Activated CD4-positive, alpha-beta memory T cell treated with anti-CD3 and anti-CD28 coated beads, Interleukin-2, amount 10 ng/mL, durations not matched to agents 7 days and 5 days (primary cell): ENCODE data around the gene MPPED2. TPM values are rescaled to one million over a fixed set of nuclear protein-coding genes. Genes with fewer than 3 reads are reported as not detected.

Experiments
- CTCF ChIA-PET: fragments of 350-600 bp; sonication (Branson Sonifier 250); formaldehyde crosslinking; loops from one replicate; lab custom pipeline; 2021; ENCODE audit warnings: antibody characterized with exemption, inconsistent platforms; lab: Charles Lee
- POLR2A ChIA-PET: fragments of 350-600 bp; sonication (Branson Sonifier 250); formaldehyde crosslinking; loops from one replicate; lab custom pipeline; 2021; ENCODE audit warnings: antibody characterized with exemption; lab: Charles Lee
- DNase-seq: peaks from one replicate; pipeline ENCODE4 v3.0.0-alpha.2; 2020
- H3K27ac Mint-ChIP-seq: one replicate; pipeline ENCODE4 v1.8.0; 2021; ENCODE audit warnings: mild to moderate bottlenecking, mixed read lengths
- H3K27me3 Mint-ChIP-seq: one replicate; pipeline ENCODE4 v1.8.0; 2021; ENCODE audit warnings: mixed read lengths
- H3K36me3 Mint-ChIP-seq: one replicate; pipeline ENCODE4 v1.8.0; 2021; ENCODE audit warnings: low read depth, mixed read lengths
- H3K4me1 Mint-ChIP-seq: one replicate; pipeline ENCODE4 v1.8.0; 2021; ENCODE audit warnings: mixed read lengths
- H3K4me3 Mint-ChIP-seq: one replicate; pipeline ENCODE4 v1.8.0; 2021; ENCODE audit warnings: mild to moderate bottlenecking, mixed read lengths
- H3K9me3 Mint-ChIP-seq: one replicate; pipeline ENCODE4 v1.8.0; 2021; ENCODE audit warnings: mixed read lengths
- total RNA-seq, 2 experiments: library from RNA; stranded (reverse); gene quantifications; one replicate each; pipeline ENCODE4 v1.2.3, GENCODE V29; 2021

Gene MPPED2
- total RNA-seq, 2 experiments from 2014 or later, result not detected

- H3K9me3 Mint-ChIP-seq, result no peaks in the 10 kb centered on the region
- ChIA-PET CTCF (no interaction called here), POLR2A (no interaction called here)
- H3K27ac Mint-ChIP-seq, result no peak overlapping the region
- H3K4me3 Mint-ChIP-seq, result no peak overlapping the region
- H3K27me3 Mint-ChIP-seq, result peaks cover 2% of the 10 kb centered on the region
- H3K36me3 Mint-ChIP-seq, result no peaks in the 10 kb centered on the region
- H3K4me1 Mint-ChIP-seq, result no peaks in the 10 kb centered on the region
- no peak for DNase-seq
These were observed 103.1 kb downstream of the MPPED2 start for GRCh38 chr11:30483056-30483455.

GRCh38 chr11:30481796-30482195 lies 104.4 kb downstream of the MPPED2 start:
- CTCF ChIA-PET, result no interaction called here
- Mint-ChIP-seq H3K4me1 (no peaks in the 10 kb centered on the region), H3K27me3 (peaks cover 2% of the 10 kb centered on the region), H3K4me3 (no peak overlapping the region), H3K36me3 (no peaks in the 10 kb centered on the region), H3K9me3 (no peaks in the 10 kb centered on the region), H3K27ac (no peak overlapping the region)
- DNase-seq, result no peak
- POLR2A ChIA-PET, result no interaction called here

- DNase-seq, result no peak
- Mint-ChIP-seq H3K9me3 (no peaks in the 10 kb centered on the region), H3K4me3 (no peak overlapping the region), H3K27me3 (peaks cover 2% of the 10 kb centered on the region), H3K36me3 (no peaks in the 10 kb centered on the region), H3K27ac (no peak overlapping the region), H3K4me1 (no peaks in the 10 kb centered on the region)
- ChIA-PET CTCF (no interaction called here), POLR2A (no interaction called here)
These were observed 104.8 kb downstream of the MPPED2 start for GRCh38 chr11:30481330-30481729.

GRCh38 chr11:30479899-30480298 lies 106.3 kb downstream of the MPPED2 start:
- Mint-ChIP-seq H3K4me3 (no peak overlapping the region), H3K36me3 (no peaks in the 10 kb centered on the region), H3K27ac (no peak overlapping the region), H3K9me3 (no peaks in the 10 kb centered on the region), H3K27me3 (peaks cover 2% of the 10 kb centered on the region), H3K4me1 (no peaks in the 10 kb centered on the region)
- POLR2A ChIA-PET, result no interaction called here
- CTCF ChIA-PET, result interaction anchor here (0.6 kb wide), 1 partner anchor 23 kb away, joined by 3 read pairs; no protein-coding TSS in a partner anchor
- no peak for DNase-seq

- DNase-seq, result no peak
- H3K27ac Mint-ChIP-seq, result no peak overlapping the region
- no peaks in the 10 kb centered on the region for H3K4me1 Mint-ChIP-seq
- H3K4me3 Mint-ChIP-seq, result no peak overlapping the region
- H3K27me3 Mint-ChIP-seq, result peaks cover 2% of the 10 kb centered on the region
- no peaks in the 10 kb centered on the region for H3K9me3 Mint-ChIP-seq
- H3K36me3 Mint-ChIP-seq, result no peaks in the 10 kb centered on the region
- CTCF ChIA-PET, result no interaction called here
- POLR2A ChIA-PET, result no interaction called here
These were observed 107.2 kb downstream of the MPPED2 start for GRCh38 chr11:30478923-30479322.

GRCh38 chr11:30477061-30477460 lies 109.1 kb downstream of the MPPED2 start:
- CTCF ChIA-PET, result no interaction called here
- no peaks in the 10 kb centered on the region for H3K9me3 Mint-ChIP-seq

GRCh38 chr11:30474151-30474954 lies 111.8 kb downstream of the MPPED2 start:
- DNase-seq, result no peak
- POLR2A ChIA-PET, result no interaction called here
- no peak overlapping the region for H3K27ac Mint-ChIP-seq
- CTCF ChIA-PET, result no interaction called here
- H3K4me1 Mint-ChIP-seq, result no peaks in the 10 kb centered on the region
- H3K27me3 Mint-ChIP-seq, result no peaks in the 10 kb centered on the region
- H3K36me3 Mint-ChIP-seq, result no peaks in the 10 kb centered on the region
- H3K9me3 Mint-ChIP-seq, result no peaks in the 10 kb centered on the region
- no peak overlapping the region for H3K4me3 Mint-ChIP-seq

More at GRCh38 chr11:30477061-30477460, 109.1 kb downstream of the MPPED2 start:
- POLR2A ChIA-PET, result no interaction called here
- DNase-seq, result no peak
- no peak overlapping the region for H3K4me3 Mint-ChIP-seq
- H3K27ac Mint-ChIP-seq, result no peak overlapping the region
- H3K36me3 Mint-ChIP-seq, result no peaks in the 10 kb centered on the region
- no peaks in the 10 kb centered on the region for H3K4me1 Mint-ChIP-seq
- H3K27me3 Mint-ChIP-seq, result peaks cover 2% of the 10 kb centered on the region

GRCh38 chr11:30471244-30471643 lies 114.9 kb downstream of the MPPED2 start:
- no peaks in the 10 kb centered on the region for H3K27me3 Mint-ChIP-seq
- no peaks in the 10 kb centered on the region for H3K36me3 Mint-ChIP-seq
- no peak overlapping the region for H3K4me3 Mint-ChIP-seq
- no peak overlapping the region for H3K27ac Mint-ChIP-seq
- no peaks in the 10 kb centered on the region for H3K4me1 Mint-ChIP-seq
- POLR2A ChIA-PET, result no interaction called here
- DNase-seq, result no peak
- CTCF ChIA-PET, result no interaction called here
- H3K9me3 Mint-ChIP-seq, result no peaks in the 10 kb centered on the region

- POLR2A ChIA-PET, result no interaction called here
- no peak overlapping the region for H3K4me3 Mint-ChIP-seq
- H3K4me1 Mint-ChIP-seq, result no peaks in the 10 kb centered on the region
- no peaks in the 10 kb centered on the region for H3K36me3 Mint-ChIP-seq
- H3K9me3 Mint-ChIP-seq, result no peaks in the 10 kb centered on the region
- CTCF ChIA-PET, result no interaction called here
- DNase-seq, result no peak
- H3K27me3 Mint-ChIP-seq, result no peaks in the 10 kb centered on the region
- no peak overlapping the region for H3K27ac Mint-ChIP-seq
These were observed 117.3 kb downstream of the MPPED2 start for GRCh38 chr11:30468881-30469280.

- POLR2A ChIA-PET, result no interaction called here
- DNase-seq, result no peak
- Mint-ChIP-seq H3K4me3 (no peak overlapping the region), H3K27me3 (no peaks in the 10 kb centered on the region), H3K9me3 (no peaks in the 10 kb centered on the region), H3K4me1 (no peaks in the 10 kb centered on the region), H3K36me3 (no peaks in the 10 kb centered on the region), H3K27ac (no peak overlapping the region)
- CTCF ChIA-PET, result no interaction called here
These were observed 119.0 kb downstream of the MPPED2 start for GRCh38 chr11:30467176-30467575.

GRCh38 chr11:30465623-30466022 lies 120.5 kb downstream of the MPPED2 start:
- Mint-ChIP-seq H3K9me3 (no peaks in the 10 kb centered on the region), H3K4me3 (no peak overlapping the region), H3K36me3 (no peaks in the 10 kb centered on the region), H3K4me1 (peaks cover 3% of the 10 kb centered on the region), H3K27me3 (no peaks in the 10 kb centered on the region), H3K27ac (no peak overlapping the region)
- POLR2A ChIA-PET, result no interaction called here
- DNase-seq, result no peak
- CTCF ChIA-PET, result no interaction called here

GRCh38 chr11:30465192-30465591 lies 121.0 kb downstream of the MPPED2 start:
- POLR2A ChIA-PET, result no interaction called here

GRCh38 chr11:30463266-30463665 lies 122.9 kb downstream of the MPPED2 start:
- DNase-seq, result no peak
- POLR2A ChIA-PET, result no interaction called here
- CTCF ChIA-PET, result no interaction called here
- Mint-ChIP-seq H3K27ac (no peak overlapping the region), H3K4me1 (peaks cover 3% of the 10 kb centered on the region), H3K9me3 (no peaks in the 10 kb centered on the region), H3K27me3 (no peaks in the 10 kb centered on the region), H3K4me3 (no peak overlapping the region), H3K36me3 (no peaks in the 10 kb centered on the region)

More at GRCh38 chr11:30465192-30465591, 121.0 kb downstream of the MPPED2 start:
- Mint-ChIP-seq H3K9me3 (no peaks in the 10 kb centered on the region), H3K36me3 (no peaks in the 10 kb centered on the region), H3K4me3 (no peak overlapping the region), H3K4me1 (peaks cover 3% of the 10 kb centered on the region), H3K27ac (no peak overlapping the region), H3K27me3 (no peaks in the 10 kb centered on the region)
- DNase-seq, result no peak
- CTCF ChIA-PET, result no interaction called here

- ChIA-PET CTCF (no interaction called here), POLR2A (no interaction called here)
- no peak for DNase-seq
- Mint-ChIP-seq H3K27ac (no peak overlapping the region), H3K9me3 (no peaks in the 10 kb centered on the region), H3K4me3 (no peak overlapping the region), H3K4me1 (peaks cover 3% of the 10 kb centered on the region), H3K36me3 (no peaks in the 10 kb centered on the region), H3K27me3 (no peaks in the 10 kb centered on the region)
These were observed 123.7 kb downstream of the MPPED2 start for GRCh38 chr11:30462421-30462820.
